Neural cell (in vitro differentiated cells): ENCODE data around the gene STAT6. TPM values are rescaled to one million over a fixed set of nuclear protein-coding genes. Genes with fewer than 3 reads are reported as not detected.

Experiments used
- H2AFZ ChIP-seq: fragments of 200-600, 300-800 bp; sonication (generic), shearing (Covaris generic); 2 replicates; pipeline ENCODE4 v1.6.0; 2014; ENCODE audit warnings: low read depth, mild to moderate bottlenecking, antibody characterized with exemption, low read length, moderate library complexity
- H3F3A ChIP-seq: fragments of 200-600 bp; shearing (Covaris generic); 2 replicates; pipeline ENCODE4 v1.6.1; 2016; ENCODE audit warnings: mild to moderate bottlenecking, moderate library complexity, mixed read lengths, antibody characterized with exemption, low read length; ENCODE audit not compliant: insufficient read depth, poor library complexity, severe bottlenecking
- H3K27ac ChIP-seq: fragments of 200-600, 300-800 bp; sonication (generic), shearing (Covaris generic); 2 replicates; pipeline ENCODE4 v1.5.1; 2014; ENCODE audit warnings: mild to moderate bottlenecking, low read length, moderate library complexity
- H3K27me3 ChIP-seq: fragments of 300-800, 200-600 bp; sonication (generic), shearing (Covaris generic); 2 replicates; pipeline ENCODE4 v1.6.0; 2014; ENCODE audit warnings: mild to moderate bottlenecking, low read depth, low read length, moderate library complexity; ENCODE audit not compliant: insufficient read depth
- H3K36me3 ChIP-seq: fragments of 300-800, 200-600 bp; sonication (generic), shearing (Covaris generic); 2 replicates; pipeline ENCODE4 v1.5.1; 2014; ENCODE audit warnings: mild to moderate bottlenecking, antibody characterized with exemption, low read length, moderate library complexity; ENCODE audit not compliant: insufficient read depth
- H3K4me2 ChIP-seq: fragments of 300-800, 200-600 bp; sonication (generic), shearing (Covaris generic); 2 replicates; pipeline ENCODE4 v1.6.0; 2014; ENCODE audit warnings: mild to moderate bottlenecking, low read length
- H3K4me3 ChIP-seq: fragments of 300-800, 200-600 bp; sonication (generic), shearing (Covaris generic); 2 replicates; pipeline ENCODE4 v1.5.1; 2014; ENCODE audit warnings: mild to moderate bottlenecking, low read length, moderate library complexity
- H3K79me2 ChIP-seq: fragments of 200-600 bp; shearing (Covaris generic); replicated peaks from 2 replicates; pipeline ENCODE4 v1.6.0; 2014; ENCODE audit warnings: mild to moderate bottlenecking, low read length, moderate library complexity; ENCODE audit not compliant: insufficient read depth
- H3K9ac ChIP-seq: fragments of 300-800, 200-600 bp; sonication (generic), shearing (Covaris generic); 2 replicates; pipeline ENCODE4 v1.6.1; 2016; ENCODE audit warnings: mild to moderate bottlenecking, low read length, mixed read lengths
- H3K9me2 ChIP-seq: fragments of 200-600 bp; shearing (Covaris generic); 2 replicates; pipeline ENCODE4 v1.6.1; 2016; ENCODE audit warnings: mild to moderate bottlenecking, low read length, mixed read lengths; ENCODE audit not compliant: insufficient read depth
- H3K9me3 ChIP-seq: fragments of 200-600, 300-800 bp; sonication (generic), shearing (Covaris generic); 2 replicates; pipeline ENCODE4 v1.6.1; 2016; ENCODE audit warnings: mild to moderate bottlenecking, mixed run types, low read length, moderate library complexity, mixed read lengths
- H4K20me1 ChIP-seq: fragments of 200-600 bp; shearing (Covaris generic); 2 replicates; pipeline ENCODE4 v1.6.1; 2016; ENCODE audit warnings: mild to moderate bottlenecking, mixed run types; ENCODE audit not compliant: insufficient read depth
- CTCF ChIP-seq: fragments of 450-650 bp; IDR thresholded peaks from 2 replicates; pipeline ENCODE4 v1.5.1; 2014; ENCODE audit warnings: antibody characterized with exemption, mild to moderate bottlenecking, moderate library complexity; ENCODE audit not compliant: poor library complexity, severe bottlenecking
- EP300 ChIP-seq: fragments of 450-650 bp; conservative IDR thresholded peaks from 2 replicates; pipeline ENCODE4 v1.6.1; 2014; ENCODE audit warnings: antibody characterized with exemption, mild to moderate bottlenecking, moderate library complexity; ENCODE audit not compliant: poor library complexity, severe bottlenecking
- EZH2 ChIP-seq: fragments of 200-600, 300-800 bp; shearing (Covaris generic), sonication (generic); IDR thresholded peaks from 2 replicates; pipeline ENCODE4 v1.6.1; 2014; ENCODE audit warnings: antibody characterized with exemption, low read length, borderline replicate concordance, mild to moderate bottlenecking; ENCODE audit not compliant: insufficient read depth, poor library complexity, severe bottlenecking
- MXI1 ChIP-seq: fragments of 450-650 bp; conservative IDR thresholded peaks from 2 replicates; pipeline ENCODE4 v1.6.1; 2014; ENCODE audit warnings: antibody characterized with exemption, mild to moderate bottlenecking; ENCODE audit not compliant: poor library complexity, severe bottlenecking
- POLR2AphosphoS5 ChIP-seq: IDR thresholded peaks from 2 replicates; pipeline ENCODE4 v1.6.1; 2012
- RAD21 ChIP-seq: fragments of 450-650 bp; conservative IDR thresholded peaks from 2 replicates; pipeline ENCODE4 v1.6.1; 2014; ENCODE audit warnings: antibody characterized with exemption, mild to moderate bottlenecking, moderate library complexity
- REST ChIP-seq: IDR thresholded peaks from 2 replicates; pipeline ENCODE4 v1.6.1; 2012; ENCODE audit warnings: borderline replicate concordance
- SMC3 ChIP-seq: fragments of 450-650 bp; conservative IDR thresholded peaks from 2 replicates; pipeline ENCODE4 v1.6.1; 2014; ENCODE audit warnings: antibody characterized with exemption, mild to moderate bottlenecking, moderate library complexity; ENCODE audit not compliant: poor library complexity
- TAF1 ChIP-seq: IDR thresholded peaks from 2 replicates; pipeline ENCODE4 v1.6.1; 2012; ENCODE audit warnings: low read depth
- polyA plus RNA-seq: library from polyadenylated mRNA; depleted of rRNA; stranded (reverse); fragments of >200 nt; gene quantifications from 2 replicates; pipeline ENCODE4 v1.2.3, GENCODE V29; 2014

The STAT6 gene
- polyA plus RNA-seq, 1 donor from 2014 or later = not detected

GRCh38 chr12:57149245-57149900, 38.2 kb upstream of the STAT6 start:
- Histone ChIP-seq H3K9me2 (no peaks in the 10 kb centered on the region), H4K20me1 (no peaks in the 10 kb centered on the region), H3F3A (no peaks in the 10 kb centered on the region), H3K27me3 (no peaks in the 10 kb centered on the region), H3K9me3 (no peaks in the 10 kb centered on the region), H3K79me2 (no peaks in the 10 kb centered on the region), H3K27ac (no peak overlapping the region), H3K9ac (no peak overlapping the region), H2AFZ (no peak overlapping the region), H3K4me3 (no peak overlapping the region), H3K4me2 (no peak overlapping the region), H3K36me3 (peaks cover 19% of the 10 kb centered on the region)
- TF ChIP-seq RAD21 (no peak), CTCF (no peak), EP300 (no peak)

GRCh38 chr12:57148469-57149244, 37.5 kb upstream of the STAT6 start:
- no peak for TF ChIP-seq CTCF
- TF ChIP-seq POLR2AphosphoS5 = no peak
- no peak for TF ChIP-seq RAD21
- no peak for TF ChIP-seq EP300
- TF ChIP-seq EZH2 = no peak
- TF ChIP-seq TAF1 = no peak
- no peak for TF ChIP-seq MXI1
- no peak for TF ChIP-seq SMC3
- TF ChIP-seq REST = no peak
- Histone ChIP-seq H3F3A (no peaks in the 10 kb centered on the region), H3K36me3 (peaks cover 14% of the 10 kb centered on the region), H3K9ac (no peak overlapping the region), H4K20me1 (no peaks in the 10 kb centered on the region), H3K9me2 (no peaks in the 10 kb centered on the region), H3K4me2 (no peak overlapping the region), H3K9me3 (no peaks in the 10 kb centered on the region), H3K79me2 (no peaks in the 10 kb centered on the region), H2AFZ (no peak overlapping the region), H3K27ac (no peak overlapping the region), H3K27me3 (no peaks in the 10 kb centered on the region), H3K4me3 (no peak overlapping the region)
